ENCODE results near the gene SSX5. TPM values are rescaled to one million over a fixed set of nuclear protein-coding genes. Genes with fewer than 3 reads are reported as not detected.

Gene SSX5
- total RNA-seq, 1 donor from 2014 or later = not detected

Other genes starting within 250 kb of the SSX5 start
- 5.4 and 6.0 TPM in 2 replicates for gene ZNF182, start 192.8 kb downstream of the SSX5 start, total RNA-seq
- not detected in 2 replicates for gene SPACA5, start 189.8 kb downstream of the SSX5 start, total RNA-seq
- gene ZNF630, start 125.2 kb downstream of the SSX5 start, total RNA-seq = 2.4 and 3.3 TPM in 2 replicates
- not detected in 2 replicates for gene SPACA5B, start 66.2 kb downstream of the SSX5 start, total RNA-seq
- gene SSX1, start 58.6 kb upstream of the SSX5 start, total RNA-seq = not detected in 2 replicates
- gene SSX3, start 159.9 kb upstream of the SSX5 start, total RNA-seq = not detected in 2 replicates
- gene SSX4, start 186.7 kb upstream of the SSX5 start, total RNA-seq = not detected in 2 replicates
- not detected in 2 replicates for gene SSX4B, start 215.2 kb upstream of the SSX5 start, total RNA-seq

Measured in osteocyte (in vitro differentiated cells).